ENCODE measurements around the gene ASPN.

DNA sequence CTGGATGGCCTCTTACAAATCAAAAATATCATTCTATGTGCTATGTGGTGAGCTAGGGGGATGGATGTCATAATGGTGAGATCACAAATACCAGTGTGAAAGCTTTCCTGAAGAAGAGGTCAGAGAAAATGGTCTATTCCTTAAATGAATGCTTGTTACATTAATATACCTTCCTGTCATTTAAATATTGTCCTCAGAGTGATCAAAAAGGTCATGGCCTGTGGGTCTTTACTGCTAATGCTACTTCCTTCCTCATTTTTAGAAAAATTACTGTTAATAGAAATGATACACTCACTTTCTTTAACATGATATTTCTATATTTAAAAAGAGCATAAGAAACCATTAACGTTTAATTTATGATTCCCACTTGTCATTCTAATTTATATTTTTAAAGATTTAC, 67.7 kb downstream of the ASPN start:
- TF ChIP-seq POLR2AphosphoS5 (IDR thresholded peaks at IDR 0.05; ENCODE audit: low read depth, low read length) (no peak), TAF1 (IDR thresholded peaks at IDR 0.05; ENCODE audit: borderline replicate concordance, insufficient read depth, low read length) (no peak)
- TF ChIP-seq, protein P1, sequence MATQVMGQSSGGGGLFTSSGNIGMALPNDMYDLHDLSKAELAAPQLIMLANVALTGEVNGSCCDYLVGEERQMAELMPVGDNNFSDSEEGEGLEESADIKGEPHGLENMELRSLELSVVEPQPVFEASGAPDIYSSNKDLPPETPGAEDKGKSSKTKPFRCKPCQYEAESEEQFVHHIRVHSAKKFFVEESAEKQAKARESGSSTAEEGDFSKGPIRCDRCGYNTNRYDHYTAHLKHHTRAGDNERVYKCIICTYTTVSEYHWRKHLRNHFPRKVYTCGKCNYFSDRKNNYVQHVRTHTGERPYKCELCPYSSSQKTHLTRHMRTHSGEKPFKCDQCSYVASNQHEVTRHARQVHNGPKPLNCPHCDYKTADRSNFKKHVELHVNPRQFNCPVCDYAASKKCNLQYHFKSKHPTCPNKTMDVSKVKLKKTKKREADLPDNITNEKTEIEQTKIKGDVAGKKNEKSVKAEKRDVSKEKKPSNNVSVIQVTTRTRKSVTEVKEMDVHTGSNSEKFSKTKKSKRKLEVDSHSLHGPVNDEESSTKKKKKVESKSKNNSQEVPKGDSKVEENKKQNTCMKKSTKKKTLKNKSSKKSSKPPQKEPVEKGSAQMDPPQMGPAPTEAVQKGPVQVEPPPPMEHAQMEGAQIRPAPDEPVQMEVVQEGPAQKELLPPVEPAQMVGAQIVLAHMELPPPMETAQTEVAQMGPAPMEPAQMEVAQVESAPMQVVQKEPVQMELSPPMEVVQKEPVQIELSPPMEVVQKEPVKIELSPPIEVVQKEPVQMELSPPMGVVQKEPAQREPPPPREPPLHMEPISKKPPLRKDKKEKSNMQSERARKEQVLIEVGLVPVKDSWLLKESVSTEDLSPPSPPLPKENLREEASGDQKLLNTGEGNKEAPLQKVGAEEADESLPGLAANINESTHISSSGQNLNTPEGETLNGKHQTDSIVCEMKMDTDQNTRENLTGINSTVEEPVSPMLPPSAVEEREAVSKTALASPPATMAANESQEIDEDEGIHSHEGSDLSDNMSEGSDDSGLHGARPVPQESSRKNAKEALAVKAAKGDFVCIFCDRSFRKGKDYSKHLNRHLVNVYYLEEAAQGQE (IDR thresholded peaks at IDR 0.05; ENCODE audit: insufficient read depth in 1 of 2, low read depth in 2 of 2, low read length in 2 of 2), result no peak
